Calu3 (cell line): ENCODE measurements around the gene GOLGA2. TPM values are rescaled to one million over a fixed set of nuclear protein-coding genes. Genes with fewer than 3 reads are reported as not detected.

Experiments
- BruUV-seq: library from RNA; stranded (reverse); fragments of 400-500 nt; replicated peaks from 2 replicates; lab custom pipeline; 2021; lab: Mats Ljungman, UMichigan
- CTCF ChIA-PET: fragments of 300-600 bp; sonication (Branson Sonifier 250); formaldehyde crosslinking; loops from one replicate; lab custom pipeline; 2022; ENCODE audit warnings: antibody characterized with exemption; lab: Charles Lee
- DNase-seq: peaks from one replicate; pipeline ENCODE4 v3.0.0; 2022
- H3K27ac Mint-ChIP-seq: one replicate; pipeline ENCODE4 v1.8.0; 2022; ENCODE audit warnings: mixed read lengths; ENCODE audit not compliant: unreplicated experiment
- H3K27me3 Mint-ChIP-seq: one replicate; pipeline ENCODE4 v1.8.0; 2022; ENCODE audit warnings: mixed read lengths; ENCODE audit not compliant: unreplicated experiment
- H3K36me3 Mint-ChIP-seq: one replicate; pipeline ENCODE4 v1.8.0; 2022; ENCODE audit warnings: mild to moderate bottlenecking, moderate library complexity, mixed read lengths; ENCODE audit not compliant: insufficient read depth, unreplicated experiment
- H3K4me1 Mint-ChIP-seq: one replicate; pipeline ENCODE4 v1.8.0; 2022; ENCODE audit warnings: mild to moderate bottlenecking, low read depth, mixed read lengths; ENCODE audit not compliant: unreplicated experiment
- H3K4me3 Mint-ChIP-seq: one replicate; pipeline ENCODE4 v1.8.0; 2022; ENCODE audit warnings: mild to moderate bottlenecking, low read depth, moderate library complexity, mixed read lengths; ENCODE audit not compliant: unreplicated experiment
- H3K9me3 Mint-ChIP-seq: one replicate; pipeline ENCODE4 v1.8.0; 2022; ENCODE audit warnings: low read depth, mixed read lengths; ENCODE audit not compliant: unreplicated experiment
- intact Hi-C: fragments of 100-400 bp; cut with micrococcal nuclease; formaldehyde crosslinking; loops from one replicate; pipeline ENCODE4 v1.10.0; 2022; ENCODE audit not compliant: unreplicated experiment
- total RNA-seq: library from RNA; stranded (reverse); gene quantifications from 2 replicates; pipeline ENCODE4 v1.2.3, GENCODE V29; 2022
- TF ChIP-seq, protein P1 (sequence below): fragments of 200-600 bp; IDR thresholded peaks from one replicate; pipeline ENCODE4 v1.8.0; 2022; ENCODE audit warnings: antibody characterized with exemption; ENCODE audit not compliant: unreplicated experiment

Gene GOLGA2
- total RNA-seq, 1 experiment from 2014 or later = 69.6 TPM

DNA sequence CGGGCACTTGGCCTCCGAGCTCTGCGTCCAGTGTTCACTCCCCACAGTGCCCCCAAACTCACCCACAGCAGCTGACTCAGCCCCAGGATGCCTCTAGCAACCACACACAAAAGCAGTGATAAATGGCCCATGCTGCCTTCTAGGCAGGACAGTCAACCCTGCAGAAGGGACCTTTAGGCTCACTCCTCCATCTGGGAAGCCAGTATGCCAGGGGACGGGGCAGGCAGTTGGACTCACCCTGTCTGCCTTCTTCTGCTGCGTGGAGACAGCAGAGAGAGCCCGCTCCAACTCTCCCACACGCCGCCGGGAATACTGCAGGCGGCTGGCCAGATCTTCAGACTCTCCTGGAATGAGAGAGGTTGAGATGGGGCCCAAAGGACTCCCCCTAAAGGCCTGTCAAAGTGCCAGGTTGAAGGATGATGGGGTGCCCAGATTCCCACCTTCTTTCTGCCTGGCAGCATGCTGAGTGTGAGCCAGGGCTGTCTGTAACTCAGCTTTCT, 10.4 kb downstream of the GOLGA2 start:
- Mint-ChIP-seq H3K36me3 (peaks cover 42% of the 10 kb centered on the region), H3K9me3 (no peaks in the 10 kb centered on the region), H3K27ac (no peak overlapping the region), H3K4me3 (no peak overlapping the region), H3K4me1 (no peaks in the 10 kb centered on the region), H3K27me3 (no peaks in the 10 kb centered on the region)
- DNase-seq = no peak
- TF ChIP-seq, protein P1, sequence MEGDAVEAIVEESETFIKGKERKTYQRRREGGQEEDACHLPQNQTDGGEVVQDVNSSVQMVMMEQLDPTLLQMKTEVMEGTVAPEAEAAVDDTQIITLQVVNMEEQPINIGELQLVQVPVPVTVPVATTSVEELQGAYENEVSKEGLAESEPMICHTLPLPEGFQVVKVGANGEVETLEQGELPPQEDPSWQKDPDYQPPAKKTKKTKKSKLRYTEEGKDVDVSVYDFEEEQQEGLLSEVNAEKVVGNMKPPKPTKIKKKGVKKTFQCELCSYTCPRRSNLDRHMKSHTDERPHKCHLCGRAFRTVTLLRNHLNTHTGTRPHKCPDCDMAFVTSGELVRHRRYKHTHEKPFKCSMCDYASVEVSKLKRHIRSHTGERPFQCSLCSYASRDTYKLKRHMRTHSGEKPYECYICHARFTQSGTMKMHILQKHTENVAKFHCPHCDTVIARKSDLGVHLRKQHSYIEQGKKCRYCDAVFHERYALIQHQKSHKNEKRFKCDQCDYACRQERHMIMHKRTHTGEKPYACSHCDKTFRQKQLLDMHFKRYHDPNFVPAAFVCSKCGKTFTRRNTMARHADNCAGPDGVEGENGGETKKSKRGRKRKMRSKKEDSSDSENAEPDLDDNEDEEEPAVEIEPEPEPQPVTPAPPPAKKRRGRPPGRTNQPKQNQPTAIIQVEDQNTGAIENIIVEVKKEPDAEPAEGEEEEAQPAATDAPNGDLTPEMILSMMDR = no peak
- intact Hi-C loops = no loop called here
- CTCF ChIA-PET = no interaction called here
- BruUV-seq = no TSS peak

DNA sequence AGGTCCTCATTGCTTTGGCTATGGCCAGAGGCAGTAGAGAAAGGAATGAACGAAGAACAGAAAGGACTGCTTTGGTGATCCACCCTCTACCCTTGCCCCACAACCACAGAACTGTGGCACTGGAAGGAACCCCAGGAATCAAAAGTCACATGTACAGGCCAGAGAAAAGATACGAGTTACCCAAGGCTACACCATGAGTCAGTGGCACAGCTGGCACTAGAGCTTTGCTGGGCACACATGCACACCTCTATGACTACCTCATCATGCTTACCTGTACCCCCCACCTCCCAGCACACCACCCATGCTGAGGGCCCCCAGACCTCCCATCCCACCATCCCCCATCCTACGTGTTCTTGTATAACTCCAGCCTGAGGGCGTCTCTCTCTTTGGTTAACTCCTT, 13.1 kb downstream of the GOLGA2 start:
- intact Hi-C loops = no loop called here
- DNase-seq = no peak
- no peaks in the 10 kb centered on the region for H3K9me3 Mint-ChIP-seq
- H3K27ac Mint-ChIP-seq = no peak overlapping the region
- H3K36me3 Mint-ChIP-seq = peaks cover 46% of the 10 kb centered on the region
- no TSS peak for BruUV-seq
- no peaks in the 10 kb centered on the region for H3K27me3 Mint-ChIP-seq
- H3K4me3 Mint-ChIP-seq = no peak overlapping the region
- TF ChIP-seq, protein P1 = no peak
- CTCF ChIA-PET = no interaction called here
- no peaks in the 10 kb centered on the region for H3K4me1 Mint-ChIP-seq

DNA sequence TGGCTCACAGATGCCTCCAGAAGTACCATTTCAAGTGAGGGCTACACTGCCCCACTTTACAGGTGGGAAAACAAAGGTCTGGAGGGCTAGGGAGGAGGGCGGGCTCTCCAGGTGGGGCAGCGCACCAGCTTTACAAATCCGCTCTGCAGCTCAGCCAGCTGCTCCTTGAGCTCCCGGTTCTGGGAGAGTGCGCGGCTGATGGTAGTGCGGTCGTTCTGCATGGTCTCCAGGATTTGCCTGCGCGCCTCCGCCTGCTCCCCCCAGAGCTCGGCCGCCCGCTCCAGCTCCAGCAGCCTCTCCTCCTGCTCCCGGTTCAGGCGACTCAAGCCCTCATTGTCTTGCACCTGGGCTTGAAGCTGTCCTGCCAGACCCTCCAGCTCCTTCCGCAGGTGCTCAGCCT, 15.5 kb downstream of the GOLGA2 start:
- Mint-ChIP-seq H3K4me3 (no peak overlapping the region), H3K27me3 (no peaks in the 10 kb centered on the region), H3K27ac (peak overlapping the region; percentile 30), H3K36me3 (peaks cover 43% of the 10 kb centered on the region), H3K4me1 (no peaks in the 10 kb centered on the region), H3K9me3 (no peaks in the 10 kb centered on the region)
- no peak for DNase-seq
- intact Hi-C loops = no loop called here
- BruUV-seq = no TSS peak
- CTCF ChIA-PET = no interaction called here
- TF ChIP-seq, protein P1 = no peak

DNA sequence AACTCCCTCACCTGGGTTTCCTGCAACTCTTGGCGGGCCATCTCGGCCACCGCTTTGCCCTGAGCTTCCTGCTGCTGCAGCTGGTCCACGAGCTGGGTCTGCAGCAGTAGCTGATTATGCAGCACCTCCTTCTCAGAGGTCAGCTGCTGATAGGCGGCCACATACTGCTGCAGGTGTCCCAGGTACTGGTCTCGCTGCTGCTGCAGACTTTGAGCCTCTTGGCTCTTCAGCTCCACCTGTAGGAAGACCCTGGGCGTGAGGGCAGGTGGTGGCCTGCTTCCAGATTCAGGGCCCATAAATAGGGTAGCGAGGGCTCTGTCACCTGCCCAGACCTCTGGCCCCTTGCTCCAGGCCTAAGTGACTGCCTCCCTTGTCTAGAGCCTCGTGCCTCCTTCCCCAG, 16.7 kb downstream of the GOLGA2 start:
- Mint-ChIP-seq H3K27ac (no peak overlapping the region), H3K4me3 (no peak overlapping the region), H3K27me3 (no peaks in the 10 kb centered on the region), H3K9me3 (no peaks in the 10 kb centered on the region), H3K36me3 (peaks cover 43% of the 10 kb centered on the region), H3K4me1 (no peaks in the 10 kb centered on the region)
- TF ChIP-seq, protein P1 = no peak
- DNase-seq = peak; percentile 4
- CTCF ChIA-PET = no interaction called here
- BruUV-seq = no TSS peak
- intact Hi-C loops = no loop called here
